OCI-LY1 (cell line): ENCODE results near the gene SEZ6.

Experiments used
- H2AFZ ChIP-seq: fragments of 200-600 bp; sonication (generic), shearing (Covaris generic); 2 replicates; pipeline ENCODE4 v1.6.0; 2014; ENCODE audit warnings: antibody characterized with exemption, mild to moderate bottlenecking, low read length
- H3F3A ChIP-seq: fragments of 200-600 bp; sonication (generic), shearing (Covaris generic); 2 replicates; pipeline ENCODE4 v1.6.0; 2014; ENCODE audit warnings: mild to moderate bottlenecking, antibody characterized with exemption, low read length, moderate library complexity; ENCODE audit not compliant: insufficient read depth
- H3K27ac ChIP-seq: fragments of 200-600 bp; sonication (generic); 2 replicates; pipeline ENCODE4 v1.5.1; 2014; ENCODE audit warnings: low read length, mixed run types, mild to moderate bottlenecking, low read depth; ENCODE audit not compliant: poor library complexity, severe bottlenecking
- H3K27me3 ChIP-seq: fragments of 200-600 bp; sonication (generic); 2 replicates; pipeline ENCODE4 v1.6.0; 2014; ENCODE audit warnings: antibody characterized with exemption, mild to moderate bottlenecking, low read length, moderate library complexity; ENCODE audit not compliant: insufficient read depth
- H3K36me3 ChIP-seq: fragments of 200-600 bp; sonication (generic); 2 replicates; pipeline ENCODE4 v1.6.1; 2014; ENCODE audit warnings: mild to moderate bottlenecking, antibody characterized with exemption, low read length, moderate library complexity, mixed read lengths; ENCODE audit not compliant: insufficient read depth
- H3K4me1 ChIP-seq: fragments of 200-600 bp; sonication (generic); 2 replicates; pipeline ENCODE4 v1.5.1; 2014; ENCODE audit warnings: mild to moderate bottlenecking, low read length, moderate library complexity; ENCODE audit not compliant: insufficient read depth, severe bottlenecking
- H3K4me2 ChIP-seq: fragments of 200-600 bp; sonication (generic), shearing (Covaris generic); 2 replicates; pipeline ENCODE4 v1.6.1; 2014; ENCODE audit warnings: low read length
- H3K4me3 ChIP-seq: fragments of 200-600 bp; sonication (generic); 2 replicates; pipeline ENCODE4 v1.5.1; 2014; ENCODE audit warnings: low read length, low read depth, mild to moderate bottlenecking, mixed read lengths; ENCODE audit not compliant: poor library complexity, severe bottlenecking
- H3K79me2 ChIP-seq: fragments of 200-600 bp; shearing (Covaris generic); 2 replicates; pipeline ENCODE4 v1.6.1; 2016; ENCODE audit warnings: mixed run types, low read length, mixed read lengths; ENCODE audit not compliant: insufficient read depth
- H3K9ac ChIP-seq: fragments of 200-600 bp; sonication (generic), shearing (Covaris generic); 2 replicates; pipeline ENCODE4 v1.6.1; 2014; ENCODE audit warnings: mild to moderate bottlenecking, low read length, mixed read lengths
- H3K9me2 ChIP-seq: fragments of 200-600 bp; sonication (generic), shearing (Covaris generic); 2 replicates; pipeline ENCODE4 v1.6.1; 2014; ENCODE audit warnings: low read depth, mild to moderate bottlenecking, low read length, mixed read lengths
- H3K9me3 ChIP-seq: fragments of 200-600 bp; shearing (Covaris generic); 2 replicates; pipeline ENCODE4 v1.6.1; 2014; ENCODE audit warnings: low read length, mixed read lengths
- H4K20me1 ChIP-seq: fragments of 200-600 bp; sonication (generic), shearing (Covaris generic); 2 replicates; pipeline ENCODE4 v1.6.0; 2016; ENCODE audit warnings: mild to moderate bottlenecking, low read length; ENCODE audit not compliant: insufficient read depth
- EZH2 ChIP-seq: fragments of 200-600 bp; sonication (generic), shearing (Covaris generic); IDR thresholded peaks from 2 replicates; pipeline ENCODE4 v1.8.0; 2017; ENCODE audit warnings: borderline replicate concordance, mixed run types, mild to moderate bottlenecking, antibody characterized with exemption, low read length, moderate library complexity, mixed read lengths
- TF ChIP-seq, protein P1 (sequence below): fragments of 200-600 bp; sonication (generic), shearing (Covaris generic); IDR thresholded peaks from 2 replicates; pipeline ENCODE4 v1.5.1; 2017; ENCODE audit warnings: mild to moderate bottlenecking, antibody characterized with exemption, low read length, moderate library complexity, mixed read lengths

Gene SEZ6

DNA sequence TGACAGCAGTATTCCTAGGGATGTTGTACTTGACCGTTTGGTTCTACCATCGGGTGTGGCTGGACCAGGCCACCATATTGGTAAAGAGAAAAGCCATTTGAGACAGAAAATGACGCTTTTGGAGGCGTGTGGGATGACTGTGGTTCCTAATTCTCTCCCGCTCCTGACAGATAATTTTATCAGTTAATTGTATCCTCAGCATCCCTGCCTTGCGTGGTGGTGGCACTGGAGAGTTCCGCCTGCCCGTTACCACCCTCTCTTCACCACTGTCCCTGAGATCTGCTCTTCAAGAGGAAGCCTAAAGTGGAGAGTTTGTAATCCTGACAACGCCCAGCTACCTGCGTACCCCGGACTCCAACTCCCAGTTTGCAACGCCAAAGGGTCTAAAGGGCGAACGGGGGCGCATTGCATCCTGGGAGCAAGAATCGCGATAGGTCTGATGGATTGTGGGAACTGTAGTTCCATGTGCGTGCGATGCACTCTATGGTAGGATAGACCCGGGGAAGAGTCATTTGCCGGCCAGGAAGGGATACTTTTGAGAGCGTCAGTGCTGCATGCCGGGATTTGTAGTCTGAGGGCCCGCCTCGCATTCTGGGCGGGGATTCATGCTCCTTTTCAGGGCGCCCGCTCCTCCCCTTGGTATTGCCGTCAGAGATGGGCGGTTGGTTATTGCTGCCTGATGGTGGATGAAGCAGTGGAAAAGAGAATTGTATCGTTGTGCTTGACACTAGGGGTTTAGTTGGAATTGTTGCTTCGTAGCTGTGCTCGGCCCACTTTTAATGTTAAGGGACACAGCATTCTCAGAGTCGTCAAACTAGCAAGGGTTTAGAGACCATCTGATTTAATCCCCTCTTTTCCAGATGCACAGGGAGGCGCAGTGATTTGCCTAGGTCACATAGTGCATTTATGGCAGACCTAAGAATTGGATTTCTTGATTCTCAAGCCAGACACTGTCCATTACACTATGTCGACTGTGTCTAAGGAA is 53.5 kb downstream of the SEZ6 start:
- no peaks in the 10 kb centered on the region for H4K20me1 ChIP-seq
- H3K27me3 ChIP-seq = no peaks in the 10 kb centered on the region
- no peaks in the 10 kb centered on the region for H3F3A ChIP-seq
- no peak overlapping the region for H2AFZ ChIP-seq
- no peaks in the 10 kb centered on the region for H3K9me2 ChIP-seq
- peak overlapping the region; percentile 88 for H3K4me2 ChIP-seq
- H3K36me3 ChIP-seq = peaks cover 12% of the 10 kb centered on the region; the same call in 1 of the 2 replicates
- no peak for TF ChIP-seq EZH2
- TF ChIP-seq, protein P1, sequence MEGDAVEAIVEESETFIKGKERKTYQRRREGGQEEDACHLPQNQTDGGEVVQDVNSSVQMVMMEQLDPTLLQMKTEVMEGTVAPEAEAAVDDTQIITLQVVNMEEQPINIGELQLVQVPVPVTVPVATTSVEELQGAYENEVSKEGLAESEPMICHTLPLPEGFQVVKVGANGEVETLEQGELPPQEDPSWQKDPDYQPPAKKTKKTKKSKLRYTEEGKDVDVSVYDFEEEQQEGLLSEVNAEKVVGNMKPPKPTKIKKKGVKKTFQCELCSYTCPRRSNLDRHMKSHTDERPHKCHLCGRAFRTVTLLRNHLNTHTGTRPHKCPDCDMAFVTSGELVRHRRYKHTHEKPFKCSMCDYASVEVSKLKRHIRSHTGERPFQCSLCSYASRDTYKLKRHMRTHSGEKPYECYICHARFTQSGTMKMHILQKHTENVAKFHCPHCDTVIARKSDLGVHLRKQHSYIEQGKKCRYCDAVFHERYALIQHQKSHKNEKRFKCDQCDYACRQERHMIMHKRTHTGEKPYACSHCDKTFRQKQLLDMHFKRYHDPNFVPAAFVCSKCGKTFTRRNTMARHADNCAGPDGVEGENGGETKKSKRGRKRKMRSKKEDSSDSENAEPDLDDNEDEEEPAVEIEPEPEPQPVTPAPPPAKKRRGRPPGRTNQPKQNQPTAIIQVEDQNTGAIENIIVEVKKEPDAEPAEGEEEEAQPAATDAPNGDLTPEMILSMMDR = no peak
- no peaks in the 10 kb centered on the region for H3K9me3 ChIP-seq
- peak overlapping the region; percentile 74 for H3K9ac ChIP-seq
- H3K4me3 ChIP-seq = peak overlapping the region; percentile 72
- peak overlapping the region; percentile 91 for H3K27ac ChIP-seq
- H3K79me2 ChIP-seq = peaks cover 35% of the 10 kb centered on the region
- peaks cover 27% of the 10 kb centered on the region for H3K4me1 ChIP-seq

DNA sequence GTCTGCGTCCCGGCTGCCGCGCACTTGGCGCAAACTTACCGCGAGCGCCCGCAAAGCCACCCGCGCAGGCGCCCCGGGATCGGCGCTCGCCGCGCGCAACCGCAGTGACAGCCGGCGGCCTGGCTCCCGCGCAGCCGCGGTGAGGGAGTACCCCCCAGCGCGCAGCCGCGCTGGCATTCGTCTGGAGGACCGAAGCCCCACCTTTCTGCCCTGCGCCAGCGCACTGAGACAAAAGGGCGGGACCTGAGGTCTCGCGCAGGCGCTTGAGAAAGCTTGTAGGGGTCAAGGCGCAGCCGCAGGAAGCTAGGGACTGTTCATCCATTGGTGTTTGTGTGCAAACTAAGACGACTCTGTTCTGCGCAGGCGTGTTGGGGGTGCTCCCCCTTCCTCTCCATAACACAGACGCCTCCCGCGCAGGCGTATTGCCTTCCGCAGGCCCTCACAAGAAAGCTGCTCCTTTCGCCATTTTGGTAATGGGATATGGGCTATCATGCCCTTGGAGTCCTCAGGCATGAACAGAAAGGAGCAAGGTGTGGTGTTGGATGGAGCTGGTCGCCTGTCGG is 54.3 kb downstream of the SEZ6 start, which contains the start of gene PHF12:
PHF12 (minus strand) TSS at position 91 of the 563 bp plus-strand sequence. CDS start 558 bp downstream, outside the sequence.
- TF ChIP-seq, protein P1 = no peak
- TF ChIP-seq EZH2 = no peak
- Histone ChIP-seq H4K20me1 (no peaks in the 10 kb centered on the region), H3K4me3 (peak within 1 kb of the TSS; percentile 94)

DNA sequence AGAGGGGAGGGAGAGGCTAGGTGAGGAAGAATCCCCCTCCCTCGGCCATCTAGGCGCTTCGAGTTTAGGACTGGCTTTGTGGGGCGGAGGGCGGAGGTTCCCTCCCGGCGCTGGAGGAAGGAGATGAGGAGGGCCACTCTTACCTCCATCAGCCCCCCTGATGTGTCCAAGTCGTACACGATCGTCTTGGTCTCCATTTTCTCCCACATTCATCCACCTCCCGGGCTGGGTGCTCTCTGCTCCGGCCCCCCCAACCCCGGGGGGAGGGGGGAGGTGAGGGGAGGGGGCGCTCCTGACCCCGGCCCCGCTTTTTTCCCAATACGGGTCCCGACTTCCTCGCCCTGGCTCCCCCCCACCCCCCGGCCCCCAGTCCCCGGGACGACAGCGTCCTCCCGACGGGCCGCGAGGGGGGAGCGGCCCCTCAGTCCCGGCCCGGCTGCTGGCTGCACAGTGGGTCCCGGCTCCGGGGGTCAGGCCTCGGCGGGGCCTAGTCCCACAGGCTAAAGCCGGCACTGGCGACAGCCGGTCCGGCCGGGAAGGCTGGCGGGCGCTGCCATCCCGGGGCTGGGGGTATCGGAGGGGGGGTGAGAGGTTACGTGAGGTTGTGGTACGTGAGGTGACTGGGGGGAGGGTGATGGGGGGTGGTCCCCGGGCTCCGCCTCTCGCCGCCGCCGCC is 54.9 kb downstream of the SEZ6 start:
- Histone ChIP-seq H4K20me1 (no peaks in the 10 kb centered on the region), H3K4me1 (peaks cover 39% of the 10 kb centered on the region), H3K4me3 (peak overlapping the region; percentile 94), H3F3A (no peaks in the 10 kb centered on the region), H3K4me2 (peak overlapping the region; percentile 94), H2AFZ (no peak overlapping the region), H3K9me3 (no peaks in the 10 kb centered on the region), H3K9ac (peak overlapping the region; percentile 92), H3K27ac (peak overlapping the region; percentile 88), H3K9me2 (no peaks in the 10 kb centered on the region), H3K79me2 (peaks cover 49% of the 10 kb centered on the region), H3K36me3 (peaks cover 20% of the 10 kb centered on the region; the same call in 1 of the 2 replicates), H3K27me3 (no peaks in the 10 kb centered on the region)
- TF ChIP-seq, protein P1 = no peak

More for the DNA sequence above, 54.3 kb downstream of the SEZ6 start, which contains the start of gene PHF12:
- H2AFZ ChIP-seq = no peak within 1 kb of the TSS
- peaks cover 33% of the 10 kb centered on the region for H3K4me1 ChIP-seq
- peak within 1 kb of the TSS; percentile 92 for H3K9ac ChIP-seq
- peak within 1 kb of the TSS; percentile 91 for H3K27ac ChIP-seq
- no peaks in the 10 kb centered on the region for H3K9me3 ChIP-seq
- no peaks in the 10 kb centered on the region for H3K27me3 ChIP-seq
- peaks cover 42% of the 10 kb centered on the region for H3K79me2 ChIP-seq
- H3K9me2 ChIP-seq = no peaks in the 10 kb centered on the region
- H3K36me3 ChIP-seq = peaks cover 16% of the 10 kb centered on the region; the same call in 1 of the 2 replicates
- H3K4me2 ChIP-seq = peak within 1 kb of the TSS; percentile 94
- no peaks in the 10 kb centered on the region for H3F3A ChIP-seq
